GM12878 (cell line): Measurements from ENCODE around the gene AKAP14. TPM values are rescaled to one million over a fixed set of nuclear protein-coding genes. Genes with fewer than 3 reads are reported as not detected.

ENCODE experiments used
- ASH2L ChIP-seq: fragments of 300-600, 200-600 bp; sonication (generic); IDR thresholded peaks from 2 replicates; pipeline ENCODE4 v1.6.1; 2017; ENCODE audit warnings: low read depth, mild to moderate bottlenecking, borderline replicate concordance
- BACH1 ChIP-seq: fragments of 450-650 bp; IDR thresholded peaks from 2 replicates; pipeline ENCODE4 v1.6.1; 2017; ENCODE audit warnings: mild to moderate bottlenecking, borderline replicate concordance
- BMI1 ChIP-seq: fragments of 450-650 bp; IDR thresholded peaks from 2 replicates; pipeline ENCODE4 v1.6.1; 2016; ENCODE audit warnings: mild to moderate bottlenecking, moderate library complexity, borderline replicate concordance
- CREM ChIP-seq: IDR thresholded peaks from 2 replicates; pipeline ENCODE4 v1.6.1; 2014; ENCODE audit warnings: antibody characterized with exemption, low read depth
- EZH2 ChIP-seq: IDR thresholded peaks from 2 replicates; pipeline ENCODE4 v1.6.1; 2012; ENCODE audit warnings: low read depth, mild to moderate bottlenecking, control low read depth, inconsistent platforms, low read length, borderline replicate concordance; ENCODE audit not compliant: control insufficient read depth
- GABPA ChIP-seq: IDR thresholded peaks from 2 replicates; pipeline ENCODE4 v1.6.1; 2014; ENCODE audit warnings: antibody characterized with exemption, low read depth, mild to moderate bottlenecking, inconsistent platforms
- HCFC1 ChIP-seq: fragments of 150-350 bp; IDR thresholded peaks from 2 replicates; pipeline ENCODE4 v1.6.1; 2014; ENCODE audit warnings: low read length
- IRF5 ChIP-seq: fragments of 450-650 bp; IDR thresholded peaks from 2 replicates; pipeline ENCODE4 v1.6.1; 2017; ENCODE audit warnings: borderline replicate concordance
- JUND ChIP-seq: IDR thresholded peaks from 2 replicates; pipeline ENCODE4 v1.6.1; 2012; ENCODE audit warnings: low read depth, mild to moderate bottlenecking, low read length, improper control_type of control experiment, moderate library complexity
- KDM1A ChIP-seq: fragments of 200-600 bp; sonication (generic); IDR thresholded peaks from 2 replicates; pipeline ENCODE4 v1.6.1; 2016; ENCODE audit warnings: borderline replicate concordance
- KLF5 ChIP-seq: fragments of 450-650 bp; IDR thresholded peaks from 2 replicates; pipeline ENCODE4 v1.6.1; 2014; ENCODE audit warnings: mild to moderate bottlenecking; ENCODE audit not compliant: partially characterized antibody
- MEF2A ChIP-seq: IDR thresholded peaks from 2 replicates; pipeline ENCODE4 v1.6.1; 2011; ENCODE audit warnings: low read depth, mild to moderate bottlenecking, low read length, moderate library complexity; ENCODE audit not compliant: insufficient read depth
- MLLT1 ChIP-seq: fragments of 450-650 bp; IDR thresholded peaks from 2 replicates; pipeline ENCODE4 v1.6.1; 2016; ENCODE audit warnings: mild to moderate bottlenecking
- NFXL1 ChIP-seq: fragments of 450-650 bp; IDR thresholded peaks from 2 replicates; pipeline ENCODE4 v1.6.1; 2017; ENCODE audit warnings: antibody characterized with exemption, mild to moderate bottlenecking, borderline replicate concordance
- NFYB ChIP-seq: IDR thresholded peaks from 2 replicates; pipeline ENCODE4 v1.6.1; 2011; ENCODE audit warnings: low read depth, mild to moderate bottlenecking, low read length, improper control_type of control experiment, moderate library complexity; ENCODE audit not compliant: insufficient read depth
- NR2C2 ChIP-seq: IDR thresholded peaks from 2 replicates; pipeline ENCODE4 v1.6.1; 2011; ENCODE audit warnings: borderline replicate concordance, low read depth; ENCODE audit not compliant: control insufficient read depth, insufficient read length
- PAX8 ChIP-seq: fragments of 450-650 bp; IDR thresholded peaks from 2 replicates; pipeline ENCODE4 v1.6.1; 2017; ENCODE audit warnings: mild to moderate bottlenecking, moderate library complexity
- PKNOX1 ChIP-seq: fragments of 450-650 bp; IDR thresholded peaks from 2 replicates; pipeline ENCODE4 v1.6.1; 2016; ENCODE audit warnings: mild to moderate bottlenecking
- RBBP5 ChIP-seq: fragments of 200-600 bp; sonication (generic); conservative IDR thresholded peaks from 2 replicates; pipeline ENCODE4 v1.6.1; 2016
- SIN3A ChIP-seq: IDR thresholded peaks from 2 replicates; pipeline ENCODE4 v1.6.1; 2012; ENCODE audit warnings: low read depth, low read length, improper control_type of control experiment
- SMAD1 ChIP-seq: fragments of 450-650 bp; IDR thresholded peaks from 2 replicates; pipeline ENCODE4 v1.6.1; 2018; ENCODE audit warnings: mild to moderate bottlenecking, low read depth; ENCODE audit not compliant: partially characterized antibody
- SMARCA5 ChIP-seq: fragments of 450-650 bp; IDR thresholded peaks from 2 replicates; pipeline ENCODE4 v1.6.1; 2017; ENCODE audit warnings: mild to moderate bottlenecking
- SPI1 ChIP-seq: IDR thresholded peaks from 2 replicates; pipeline ENCODE4 v1.6.1; 2011; ENCODE audit warnings: low read depth, mild to moderate bottlenecking, low read length, moderate library complexity, borderline replicate concordance; ENCODE audit not compliant: insufficient read depth
- TAF1 ChIP-seq: IDR thresholded peaks from 2 replicates; pipeline ENCODE4 v1.6.1; 2011; ENCODE audit warnings: mild to moderate bottlenecking, low read depth, low read length, borderline replicate concordance
- TCF12 ChIP-seq: IDR thresholded peaks from 2 replicates; pipeline ENCODE4 v1.6.1; 2011; ENCODE audit warnings: low read depth, mild to moderate bottlenecking, low read length
- YBX1 ChIP-seq: fragments of 450-650 bp; IDR thresholded peaks from 2 replicates; pipeline ENCODE4 v1.6.1; 2016; ENCODE audit warnings: antibody characterized with exemption
- ZNF274 ChIP-seq: IDR thresholded peaks from one replicate; pipeline ENCODE4 v1.8.0; 2011; ENCODE audit not compliant: insufficient read length, insufficient read depth
- ZNF622 ChIP-seq: fragments of 450-650 bp; IDR thresholded peaks from 2 replicates; pipeline ENCODE4 v1.6.1; 2017; ENCODE audit warnings: mild to moderate bottlenecking, inconsistent platforms
- ZSCAN29 ChIP-seq: fragments of 450-650 bp; IDR thresholded peaks from 2 replicates; pipeline ENCODE4 v1.6.1; 2017; ENCODE audit warnings: mild to moderate bottlenecking, moderate library complexity
- polyA plus RNA-seq, 11 experiments: library from polyadenylated mRNA; depleted of rRNA in 4 of 11; unstranded in 6 of 11; stranded (reverse) in 5 of 11; fragments of >200 nt; fragmentation: Nextera tagmentation in 4 of 11; fragmentation: Illumina TruSeq in 1 of 11; extraction: Ambion mirVana in 4 of 11; extraction: Trizol in 1 of 11; gene quantifications; 1 replicate in 1 of 11; 2 replicates in 10 of 11; pipeline versions ENCODE4 v1.2.1 to v1.2.3, GENCODE V29; 2011 to 2016; ENCODE audit warnings: inconsistent platforms in 2 of 11, missing spikeins in 2 of 11, low read depth in 1 of 11
- total RNA-seq, 4 experiments: library from RNA; depleted of rRNA in 3 of 4; stranded (reverse); fragments of >200 nt in 3 of 4; fragmentation: Illumina TruSeq in 1 of 4; extraction: Trizol in 1 of 4; gene quantifications; 2 replicates each; pipeline versions ENCODE4 v1.2.1 to v1.2.3, GENCODE V29; 2013 to 2021

The AKAP14 gene
- total and polyA plus RNA-seq, 10 of the 15 experiments (the other 5 are each of a cell fraction or from before 2014, with no cell fraction given), result not detected

DNA sequence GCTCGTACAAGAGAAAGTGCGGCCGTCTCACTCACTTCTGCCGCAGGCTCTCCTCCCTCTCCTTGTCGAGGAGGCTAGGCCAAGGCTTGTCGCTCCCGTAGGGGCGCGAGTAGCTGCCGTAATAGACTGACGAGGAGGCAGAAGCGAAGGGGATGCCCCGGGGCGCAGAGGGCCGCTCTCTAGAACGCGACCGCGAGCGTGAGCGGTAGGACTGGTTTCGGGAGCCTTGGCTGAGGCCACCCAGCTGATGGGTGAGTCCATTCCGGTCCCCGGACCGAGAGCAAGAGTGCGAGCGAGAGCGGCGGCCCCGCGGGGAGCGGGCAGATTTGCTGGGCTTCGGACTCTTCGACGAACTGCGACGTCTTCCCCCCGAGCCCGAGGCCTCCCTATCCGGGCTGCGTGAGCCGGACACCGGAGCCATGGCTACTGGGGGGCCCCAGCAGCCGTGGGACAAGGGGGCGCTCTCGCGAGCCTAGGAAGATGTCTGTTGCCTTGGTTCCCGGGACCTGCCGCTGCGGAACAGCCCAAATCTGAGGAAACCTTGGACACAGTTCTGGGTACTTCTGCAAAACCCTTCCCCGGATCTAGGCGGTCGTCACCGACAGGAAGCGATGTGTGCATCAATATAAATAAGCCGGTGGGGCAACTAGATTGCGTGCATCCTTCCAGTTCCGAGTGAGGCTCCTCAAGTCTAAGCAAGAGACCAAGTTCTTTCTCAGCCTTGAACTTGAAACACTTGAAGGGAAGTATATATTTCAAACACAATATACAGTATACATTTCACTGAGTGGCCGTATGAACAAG is 47.7 kb downstream of the AKAP14 start, which contains the start of gene NKAP (continued):
- 0 out of 2 replicates have a peak, but pooled peaks have one; percentile 22 for TF ChIP-seq PKNOX1
- no peak for TF ChIP-seq PAX8
- TF ChIP-seq HCFC1, result peak; percentile 79
- TF ChIP-seq BACH1, result no peak
- TF ChIP-seq BMI1, result no peak
- no peak for TF ChIP-seq NR2C2
- TF ChIP-seq SMAD1, result no peak
- no peak for TF ChIP-seq EZH2
- TF ChIP-seq SIN3A, result peak; percentile 41; the same call in 1 of the 2 replicates
- no peak for TF ChIP-seq NFXL1
- peak; percentile 98 for TF ChIP-seq GABPA
- 0 out of 2 replicates have a peak, but pooled peaks have one; percentile 32 for TF ChIP-seq RBBP5
- no peak for TF ChIP-seq ZNF622
- no peak for TF ChIP-seq KLF5
- TF ChIP-seq NFYB, result no peak
- TF ChIP-seq SPI1, result no peak
- no peak for TF ChIP-seq YBX1
- TF ChIP-seq ASH2L, result peak; percentile 93; the same call in 1 of the 2 replicates
- TF ChIP-seq SMARCA5, result no peak
- TF ChIP-seq CREM, result peak; percentile 84
- TF ChIP-seq TCF12, result no peak
- TF ChIP-seq ZSCAN29, result no peak
- TF ChIP-seq TAF1, result peak; percentile 70
- TF ChIP-seq KDM1A, result no peak
- no peak for TF ChIP-seq JUND
- TF ChIP-seq IRF5, result no peak
- no peak for TF ChIP-seq MLLT1
- no peak for TF ChIP-seq MEF2A
- TF ChIP-seq ZNF274, result no peak
